ENCODE results near the gene LMO7. TPM values are rescaled to one million over a fixed set of nuclear protein-coding genes. Genes with fewer than 3 reads are reported as not detected.
A peak's percentile ranks its signal among the peaks of the same experiment; 100 is the strongest.

The LMO7 gene
- total and polyA plus RNA-seq, 2 of the 8 experiments (the other 6 are each of a cell fraction or from before 2014, with no cell fraction given), result 8.1 to 28.3 TPM

DNA sequence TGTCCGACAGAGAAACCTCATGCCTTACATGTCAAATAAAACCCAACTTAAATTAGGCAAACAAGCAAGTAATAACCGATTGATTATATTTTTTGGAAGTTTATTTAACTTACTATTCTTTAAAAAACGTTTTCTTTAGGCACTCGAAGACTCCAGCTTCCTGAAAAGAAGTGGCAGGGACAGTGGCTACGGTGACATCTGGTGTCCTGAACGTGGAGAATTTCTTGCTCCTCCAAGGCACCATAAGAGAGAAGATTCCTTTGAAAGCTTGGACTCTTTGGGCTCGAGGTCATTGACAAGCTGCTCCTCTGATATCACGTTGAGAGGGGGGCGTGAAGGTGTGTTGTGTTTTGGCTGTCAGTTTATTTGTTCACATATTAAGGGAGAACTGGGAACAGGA, 164.4 kb downstream of the LMO7 start:
- Histone ChIP-seq H3K9ac (replicated peaks in 1 of 4; ENCODE audit: extremely low read depth in 1 of 4, low read depth in 3 of 4, low read length in 3 of 4) (no peak overlapping the region), H2BK15ac (ENCODE audit: low read length) (no peak overlapping the region), H4K8ac (ENCODE audit: extremely low read depth, insufficient read depth, low read length) (no peak overlapping the region), H4K5ac (ENCODE audit: insufficient read length, low read depth, low read length) (no peak overlapping the region), H3K36me3 (ENCODE audit: control insufficient read depth in 2 of 4, insufficient read depth in 4 of 4, low read length in 3 of 4) (no peaks in the 10 kb centered on the region), H3K23me2 (ENCODE audit: low read depth, low read length) (no peaks in the 10 kb centered on the region), H4K91ac (replicated peaks; ENCODE audit: insufficient read length, low read length) (no peak overlapping the region), H2BK120ac (replicated peaks; ENCODE audit: low read depth, low read length) (peak overlapping the region; percentile 24), H3K23ac (ENCODE audit: insufficient read length) (no peak overlapping the region), H3K4me3 (ENCODE audit: extremely low read depth in 1 of 4, insufficient read depth in 2 of 4, low read depth in 3 of 4, low read length in 4 of 4) (no peak overlapping the region), H3K79me1 (ENCODE audit: low read depth, low read length) (no peaks in the 10 kb centered on the region), H3K79me2 (ENCODE audit: control insufficient read depth in 1 of 2, insufficient read depth in 2 of 2, low read length in 2 of 2) (no peaks in the 10 kb centered on the region), H3K27me3 (replicated peaks in 1 of 4; ENCODE audit: control insufficient read depth in 3 of 4, extremely low read depth in 1 of 4, insufficient read depth in 3 of 4, low read length in 3 of 4) (no peaks in the 10 kb centered on the region), H3K4me1 (replicated peaks in 1 of 4; ENCODE audit: control insufficient read depth in 3 of 4, insufficient read depth in 4 of 4, low read length in 3 of 4) (peaks cover 4 to 16% (median 9%) of the 10 kb centered on the region in 4 experiments; a peak in 5 of 7 replicates), H2BK12ac (ENCODE audit: low read depth, low read length) (no peak overlapping the region), H2AK5ac (ENCODE audit: low read depth, low read length) (no peak overlapping the region), H3K18ac (ENCODE audit: extremely low read depth, low read length) (peak overlapping the region; percentile 33; the same call in 1 of the 2 replicates), H3K14ac (ENCODE audit: insufficient read length) (no peak overlapping the region), H3K9me3 (ENCODE audit: insufficient read depth in 2 of 2, low read depth in 1 of 2, low read length in 1 of 2) (no peaks in the 10 kb centered on the region), H3K4me2 (ENCODE audit: insufficient read depth in 1 of 2, low read depth in 2 of 2, low read length in 2 of 2) (no peak overlapping the region), H3K56ac (replicated peaks; ENCODE audit: insufficient read length, low read depth, low read length) (no peak overlapping the region), H2BK20ac (ENCODE audit: low read length) (no peak overlapping the region), H3K4ac (replicated peaks; ENCODE audit: insufficient read length, low read depth, low read length) (no peak overlapping the region), H2AFZ (ENCODE audit: low read length) (no peak overlapping the region), H2BK5ac (ENCODE audit: low read depth, low read length) (no peak overlapping the region), H3K27ac (ENCODE audit: low read depth, low read length) (no peak overlapping the region), H4K20me1 (replicated peaks in 1 of 2; ENCODE audit: control insufficient read depth in 1 of 2, insufficient read depth in 2 of 2, low read length in 2 of 2) (no peaks in the 10 kb centered on the region)
- ChIA-PET POLR2A (ENCODE audit: partially characterized antibody) (interaction anchor here (0.6 kb wide), 1 partner anchor 138 kb away, joined by 3 read pairs; no protein-coding TSS in a partner anchor), CTCF (ENCODE audit: partially characterized antibody) (interaction anchor here (1.0 to 5.3 kb wide), 3 partner anchors 104 to 129 kb away, joined by 3 to 24 read pairs (median 3); no protein-coding TSS in a partner anchor)
- DNase-seq (ENCODE audit: low read depth in 1 of 2, low spot score in 2 of 2), result peak in 1 of 2 experiments; percentile 37
- FAIRE-seq, result no peak
- TF ChIP-seq KDM1A (IDR thresholded peaks at IDR 0.05; ENCODE audit: borderline replicate concordance, low read length) (no peak), TAF7 (optimal IDR thresholded peaks at IDR 0.05; ENCODE audit: borderline replicate concordance, low read depth, low read length) (no peak), SP4 (IDR thresholded peaks at IDR 0.05; ENCODE audit: low read length) (no peak), RAD21 (IDR thresholded peaks at IDR 0.05 in 1 of 2, conservative IDR thresholded peaks at IDR 0.05 in 1 of 2; ENCODE audit: low read depth in 2 of 2, low read length in 2 of 2) (peak; percentile 23 to 30; a peak in 2 of 4 replicates), TBP (IDR thresholded peaks at IDR 0.05; ENCODE audit: low read depth, low read length) (no peak)
- WGBS, 2 experiments (ENCODE audit: extremely low coverage in 1 of 2, insufficient coverage in 1 of 2, insufficient read length in 1 of 2, insufficient replicate concordance in 2 of 2, low coverage in 1 of 2, low lambda C conversion rate in 2 of 2, missing lambda C conversion rate in 1 of 2), result 71% methylated on average over 9 of the region's 9 CpGs; no CpG with 5 or more reads in 1 of the 2 experiments
